Activated T-cell treated with anti-CD3 and anti-CD28 coated beads, Interleukin-2, amount 50 U/mL, for 4 hours (primary cell): ENCODE results near the gene TMEM170B. TPM values are rescaled to one million over a fixed set of nuclear protein-coding genes. Genes with fewer than 3 reads are reported as not detected.

Experiments used
- ATAC-seq, 2 donors: fragments of 200-7000 bp; cut with Tn5 transposase; one replicate each; pipeline ENCODE4 v1.10.0; 2021
- DNase-seq: peaks from one replicate; pipeline ENCODE4 v3.0.0-alpha.2; 2020
- H3K27me3 Mint-ChIP-seq: one replicate; pipeline ENCODE4 v1.8.0; 2021; ENCODE audit warnings: low read depth, mixed read lengths
- H3K36me3 Mint-ChIP-seq: one replicate; pipeline ENCODE4 v1.8.0; 2022; ENCODE audit warnings: mixed read lengths; ENCODE audit not compliant: insufficient read depth
- H3K4me1 Mint-ChIP-seq: one replicate; pipeline ENCODE4 v1.8.0; 2021; ENCODE audit warnings: low read depth, mixed read lengths
- H3K4me3 Mint-ChIP-seq: one replicate; pipeline ENCODE4 v1.8.0; 2021; ENCODE audit warnings: mild to moderate bottlenecking, moderate library complexity, mixed read lengths
- H3K9me3 Mint-ChIP-seq: one replicate; pipeline ENCODE4 v1.8.0; 2021; ENCODE audit warnings: mixed read lengths
- total RNA-seq, 3 donors: library from RNA; stranded (reverse); gene quantifications; one replicate each; pipeline ENCODE4 v1.2.1, GENCODE V29; 2021

TMEM170B gene
- total RNA-seq, 3 donors from 2014 or later, result 1.1 to 1.6 (median 1.2) TPM

GRCh38 chr6:11586536-11586935 is 49.0 kb downstream of the TMEM170B start:
- no peak overlapping the region for H3K4me3 Mint-ChIP-seq
- ATAC-seq, result no peak
- H3K27me3 Mint-ChIP-seq, result no peaks in the 10 kb centered on the region
- no peaks in the 10 kb centered on the region for H3K4me1 Mint-ChIP-seq
- no peak for DNase-seq
- H3K36me3 Mint-ChIP-seq, result no peaks in the 10 kb centered on the region
- no peaks in the 10 kb centered on the region for H3K9me3 Mint-ChIP-seq

GRCh38 chr6:11589261-11589660 is 51.7 kb downstream of the TMEM170B start:
- no peaks in the 10 kb centered on the region for H3K4me1 Mint-ChIP-seq

GRCh38 chr6:11592294-11592906 is 54.9 kb downstream of the TMEM170B start:
- DNase-seq, result no peak
- H3K9me3 Mint-ChIP-seq, result no peaks in the 10 kb centered on the region
- no peaks in the 10 kb centered on the region for H3K36me3 Mint-ChIP-seq
- H3K4me3 Mint-ChIP-seq, result no peak overlapping the region
- no peaks in the 10 kb centered on the region for H3K4me1 Mint-ChIP-seq
- H3K27me3 Mint-ChIP-seq, result peaks cover 7% of the 10 kb centered on the region
- ATAC-seq, result no peak

More at GRCh38 chr6:11589261-11589660, 51.7 kb downstream of the TMEM170B start:
- H3K27me3 Mint-ChIP-seq, result peaks cover 3% of the 10 kb centered on the region
- DNase-seq (no peak), ATAC-seq (no peak)
- no peaks in the 10 kb centered on the region for H3K9me3 Mint-ChIP-seq
- no peaks in the 10 kb centered on the region for H3K36me3 Mint-ChIP-seq
- no peak overlapping the region for H3K4me3 Mint-ChIP-seq

GRCh38 chr6:11593096-11593495 is 55.5 kb downstream of the TMEM170B start:
- no peak for ATAC-seq
- DNase-seq, result no peak
- Mint-ChIP-seq H3K4me1 (no peaks in the 10 kb centered on the region), H3K36me3 (no peaks in the 10 kb centered on the region), H3K9me3 (no peaks in the 10 kb centered on the region), H3K4me3 (no peak overlapping the region), H3K27me3 (peaks cover 7% of the 10 kb centered on the region)

GRCh38 chr6:11595903-11596302 is 58.4 kb downstream of the TMEM170B start:
- no peaks in the 10 kb centered on the region for H3K4me1 Mint-ChIP-seq
- DNase-seq (no peak), ATAC-seq (no peak)
- peaks cover 7% of the 10 kb centered on the region for H3K27me3 Mint-ChIP-seq
- no peak overlapping the region for H3K4me3 Mint-ChIP-seq
- H3K9me3 Mint-ChIP-seq, result no peaks in the 10 kb centered on the region
- H3K36me3 Mint-ChIP-seq, result no peaks in the 10 kb centered on the region

GRCh38 chr6:11596640-11597237 is 59.2 kb downstream of the TMEM170B start:
- DNase-seq (no peak), ATAC-seq (peak; percentile 53 to 61)
- Mint-ChIP-seq H3K4me3 (no peak overlapping the region), H3K9me3 (no peaks in the 10 kb centered on the region), H3K4me1 (no peaks in the 10 kb centered on the region), H3K36me3 (no peaks in the 10 kb centered on the region), H3K27me3 (peaks cover 7% of the 10 kb centered on the region)

- Mint-ChIP-seq H3K4me1 (no peaks in the 10 kb centered on the region), H3K4me3 (no peak overlapping the region), H3K27me3 (peaks cover 10% of the 10 kb centered on the region), H3K9me3 (no peaks in the 10 kb centered on the region), H3K36me3 (no peaks in the 10 kb centered on the region)
- no peak for DNase-seq
- no peak for ATAC-seq
Measured at GRCh38 chr6:11598687-11599086, 61.1 kb downstream of the TMEM170B start.

GRCh38 chr6:11600251-11600650 is 62.7 kb downstream of the TMEM170B start:
- H3K9me3 Mint-ChIP-seq, result no peaks in the 10 kb centered on the region
- H3K4me1 Mint-ChIP-seq, result no peaks in the 10 kb centered on the region
- H3K4me3 Mint-ChIP-seq, result no peak overlapping the region
- DNase-seq (no peak), ATAC-seq (no peak)
- no peaks in the 10 kb centered on the region for H3K36me3 Mint-ChIP-seq
- H3K27me3 Mint-ChIP-seq, result peaks cover 17% of the 10 kb centered on the region

- H3K36me3 Mint-ChIP-seq, result no peaks in the 10 kb centered on the region
- DNase-seq, result no peak
- H3K4me3 Mint-ChIP-seq, result no peak overlapping the region
- ATAC-seq, result no peak
- no peaks in the 10 kb centered on the region for H3K4me1 Mint-ChIP-seq
- H3K27me3 Mint-ChIP-seq, result peaks cover 15% of the 10 kb centered on the region
- no peaks in the 10 kb centered on the region for H3K9me3 Mint-ChIP-seq
Measured at GRCh38 chr6:11601776-11602605, 64.4 kb downstream of the TMEM170B start.

GRCh38 chr6:11604215-11604614 is 66.7 kb downstream of the TMEM170B start:
- DNase-seq (no peak), ATAC-seq (no peak)
- Mint-ChIP-seq H3K4me1 (no peaks in the 10 kb centered on the region), H3K27me3 (peaks cover 17% of the 10 kb centered on the region), H3K36me3 (no peaks in the 10 kb centered on the region), H3K9me3 (no peaks in the 10 kb centered on the region), H3K4me3 (no peak overlapping the region)

- no peaks in the 10 kb centered on the region for H3K4me1 Mint-ChIP-seq
- no peak overlapping the region for H3K4me3 Mint-ChIP-seq
- peaks cover 20% of the 10 kb centered on the region for H3K27me3 Mint-ChIP-seq
- ATAC-seq, result no peak
- no peaks in the 10 kb centered on the region for H3K36me3 Mint-ChIP-seq
- no peaks in the 10 kb centered on the region for H3K9me3 Mint-ChIP-seq
- DNase-seq, result no peak
Measured at GRCh38 chr6:11604836-11605506, 67.4 kb downstream of the TMEM170B start.

GRCh38 chr6:11605507-11605905 is 68.0 kb downstream of the TMEM170B start:
- Mint-ChIP-seq H3K4me1 (no peaks in the 10 kb centered on the region), H3K27me3 (peaks cover 20% of the 10 kb centered on the region), H3K9me3 (no peaks in the 10 kb centered on the region), H3K36me3 (no peaks in the 10 kb centered on the region), H3K4me3 (no peak overlapping the region)
- DNase-seq, result no peak
- no peak for ATAC-seq

GRCh38 chr6:11606332-11606731 is 68.8 kb downstream of the TMEM170B start:
- H3K27me3 Mint-ChIP-seq, result peaks cover 20% of the 10 kb centered on the region
- H3K36me3 Mint-ChIP-seq, result no peaks in the 10 kb centered on the region
- no peaks in the 10 kb centered on the region for H3K4me1 Mint-ChIP-seq
- ATAC-seq (no peak), DNase-seq (no peak)
- H3K4me3 Mint-ChIP-seq, result no peak overlapping the region
- no peaks in the 10 kb centered on the region for H3K9me3 Mint-ChIP-seq

- ATAC-seq (no peak), DNase-seq (no peak)
- Mint-ChIP-seq H3K9me3 (no peaks in the 10 kb centered on the region), H3K27me3 (peaks cover 19% of the 10 kb centered on the region), H3K4me3 (no peak overlapping the region), H3K4me1 (no peaks in the 10 kb centered on the region), H3K36me3 (no peaks in the 10 kb centered on the region)
Measured at GRCh38 chr6:11607383-11607782, 69.8 kb downstream of the TMEM170B start.
